HG03280 (cell line): ENCODE data around the gene TUBA8.
"Not testable (repeated sequence)": the region's sequence is repeated elsewhere in the genome, so short reads cannot be mapped to it uniquely, and the experiment has no call there.

Experiments
- ATAC-seq: cut with Tn5 transposase; IDR thresholded peaks from one replicate; pipeline ENCODE4 v1.9.1; 2021; ENCODE audit warnings: mild to moderate bottlenecking, moderate library complexity; ENCODE audit not compliant: unreplicated experiment

The TUBA8 gene

GRCh38 chr22:18110194-18110953 is at the start of gene TUBA8:
TSS of gene TUBA8 (plus strand) at chr22:18110809. CDS start at chr22:18110866, 57 bp downstream.
- ATAC-seq = no peak

GRCh38 chr22:18062421-18062820 is 48.2 kb upstream of the TUBA8 start:
- ATAC-seq = no peak

- no peak for ATAC-seq
Measured at GRCh38 chr22:18063306-18063705, 47.3 kb upstream of the TUBA8 start.

- not testable (repeated sequence) for ATAC-seq
Measured at GRCh38 chr22:18063715-18064114, 46.9 kb upstream of the TUBA8 start.

GRCh38 chr22:18064636-18065035 is 46.0 kb upstream of the TUBA8 start:
- no peak for ATAC-seq

GRCh38 chr22:18065256-18065655 is 45.4 kb upstream of the TUBA8 start:
- ATAC-seq = no peak

GRCh38 chr22:18066181-18066859 is 44.3 kb upstream of the TUBA8 start:
- no peak for ATAC-seq

- no peak for ATAC-seq
Measured at GRCh38 chr22:18067121-18067520, 43.5 kb upstream of the TUBA8 start.

GRCh38 chr22:18067548-18068341 is 42.9 kb upstream of the TUBA8 start:
- no peak for ATAC-seq

- no peak for ATAC-seq
Measured at GRCh38 chr22:18068381-18068988, 42.1 kb upstream of the TUBA8 start.

- ATAC-seq = no peak
Measured at GRCh38 chr22:18069041-18069440, 41.6 kb upstream of the TUBA8 start.

GRCh38 chr22:18070041-18070440 is 40.6 kb upstream of the TUBA8 start:
- ATAC-seq = no peak

GRCh38 chr22:18070556-18071306 is 39.9 kb upstream of the TUBA8 start:
- no peak for ATAC-seq

GRCh38 chr22:18071307-18071967 is 39.2 kb upstream of the TUBA8 start:
- ATAC-seq = not testable (repeated sequence)

GRCh38 chr22:18071968-18072310 is 38.7 kb upstream of the TUBA8 start:
- ATAC-seq = no peak

- ATAC-seq = no peak
Measured at GRCh38 chr22:18073467-18073866, 37.1 kb upstream of the TUBA8 start.

GRCh38 chr22:18073927-18074326 is 36.7 kb upstream of the TUBA8 start:
- ATAC-seq = not testable (repeated sequence)

GRCh38 chr22:18075101-18075719 is 35.4 kb upstream of the TUBA8 start:
- ATAC-seq = no peak

- ATAC-seq = no peak
Measured at GRCh38 chr22:18075720-18076497, 34.7 kb upstream of the TUBA8 start.
